ENCODE measurements around the gene GRK4.
"Not testable (repeated sequence)": the region's sequence is repeated elsewhere in the genome, so short reads cannot be mapped to it uniquely, and the experiment has no call there.

The GRK4 gene

DNA sequence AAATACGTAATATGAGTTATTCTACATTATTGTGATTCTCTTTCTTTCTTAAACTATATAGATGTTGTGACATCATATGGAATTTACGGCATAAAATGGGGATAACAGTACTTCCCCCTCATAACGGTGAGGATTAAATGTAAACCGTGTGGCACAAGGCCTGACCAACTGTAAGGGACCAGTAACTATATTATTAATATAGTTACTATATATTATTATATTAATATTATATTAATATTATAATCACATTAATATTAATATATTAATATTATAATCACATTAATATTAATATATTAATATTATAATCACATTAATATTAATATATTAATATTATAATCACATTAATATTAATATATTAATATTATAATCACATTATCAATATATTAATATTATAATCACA is 2.9 kb upstream of the GRK4 start:
- not testable (repeated sequence) for H3K9me3 ChIP-seq (replicated peaks in 1 of 2; ENCODE audit: control insufficient read depth in 2 of 2, insufficient read depth in 1 of 2, low read depth in 1 of 2, low read length in 2 of 2); H2AFZ ChIP-seq (ENCODE audit: low read length); H2AK5ac ChIP-seq (ENCODE audit: low read depth, low read length); H3K27ac ChIP-seq (replicated peaks; ENCODE audit: low read length); H3K4me1 ChIP-seq (ENCODE audit: control insufficient read depth in 2 of 2, insufficient read depth in 1 of 2, low read depth in 1 of 2, low read length in 2 of 2); H3K23ac ChIP-seq (ENCODE audit: low read depth, low read length, poor library complexity); H3K4me2 ChIP-seq (ENCODE audit: insufficient read depth, low read length, poor library complexity, severe bottlenecking); H4K8ac ChIP-seq (ENCODE audit: low read depth, low read length); H3K27me3 ChIP-seq (ENCODE audit: control insufficient read depth in 3 of 3, insufficient read depth in 3 of 3, low read depth in 1 of 3, low read length in 3 of 3); H2BK15ac ChIP-seq (ENCODE audit: low read length); H3K14ac ChIP-seq (ENCODE audit: low read length); H3K9ac ChIP-seq (ENCODE audit: low read depth, low read length, poor library complexity); H2BK120ac ChIP-seq (ENCODE audit: low read depth, low read length); DNase-seq (ENCODE audit: low spot score); H4K91ac ChIP-seq (ENCODE audit: low read depth, low read length, poor library complexity); H3K4ac ChIP-seq (ENCODE audit: low read length); H3K4me3 ChIP-seq (ENCODE audit: low read length in 2 of 2); H2BK5ac ChIP-seq (ENCODE audit: low read length); H3K18ac ChIP-seq (ENCODE audit: low read length); H2BK12ac ChIP-seq (ENCODE audit: low read length)
- Histone ChIP-seq H3K36me3 (replicated peaks in 1 of 2; ENCODE audit: control insufficient read depth in 2 of 2, insufficient read depth in 2 of 2, low read length in 2 of 2) (peaks cover 13 to 45% of the 10 kb centered on the region in 2 donors), H3K79me1 (ENCODE audit: low read depth, low read length) (peaks cover 13% of the 10 kb centered on the region)
- WGBS, 2 donors (ENCODE audit: extremely low coverage in 2 of 2, insufficient read length in 2 of 2, insufficient replicate concordance in 1 of 2) = no CpG with 5 or more reads among the region's 4 CpGs

DNA sequence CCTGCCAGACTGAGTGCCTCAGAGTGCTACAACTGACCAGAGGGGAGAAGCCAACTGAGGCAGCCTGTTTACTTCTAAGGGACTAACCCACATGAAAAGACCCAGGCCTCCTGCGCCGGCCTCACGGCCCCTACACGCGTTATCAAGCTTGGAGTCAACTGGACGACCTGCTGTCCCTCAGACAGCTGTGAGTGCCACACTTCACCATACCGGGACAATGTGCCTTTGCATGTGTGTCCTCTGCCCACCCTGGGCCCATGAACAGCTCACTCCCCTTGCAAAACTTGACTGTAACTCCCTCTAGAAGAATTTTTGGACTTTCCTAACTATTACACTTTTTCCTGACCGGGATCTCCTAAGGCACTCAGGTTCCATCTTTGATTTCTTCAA is 2.0 kb upstream of the GRK4 start:
- H2BK12ac ChIP-seq (ENCODE audit: low read length) = no peak overlapping the region
- H3K4ac ChIP-seq (ENCODE audit: low read length) = no peak overlapping the region
- H3K4me3 ChIP-seq (ENCODE audit: low read length in 2 of 2) = peak overlapping the region in 1 of 2 donors; percentile 60
- WGBS, 2 donors (ENCODE audit: extremely low coverage in 2 of 2, insufficient read length in 2 of 2, insufficient replicate concordance in 1 of 2) = no CpG with 5 or more reads among the region's 8 CpGs
- H3K23ac ChIP-seq (ENCODE audit: low read depth, low read length, poor library complexity) = no peak overlapping the region
- no peaks in the 10 kb centered on the region for H3K27me3 ChIP-seq (ENCODE audit: control insufficient read depth in 3 of 3, insufficient read depth in 3 of 3, low read depth in 1 of 3, low read length in 3 of 3)
- no peaks in the 10 kb centered on the region for H3K9me3 ChIP-seq (replicated peaks in 1 of 2; ENCODE audit: control insufficient read depth in 2 of 2, insufficient read depth in 1 of 2, low read depth in 1 of 2, low read length in 2 of 2)
- no peak overlapping the region for H2BK15ac ChIP-seq (ENCODE audit: low read length)
- H2AFZ ChIP-seq (ENCODE audit: low read length) = no peak overlapping the region
- no peak overlapping the region for H2BK120ac ChIP-seq (ENCODE audit: low read depth, low read length)
- no peak overlapping the region for H4K8ac ChIP-seq (ENCODE audit: low read depth, low read length)
- H3K14ac ChIP-seq (ENCODE audit: low read length) = no peak overlapping the region
- H2BK5ac ChIP-seq (ENCODE audit: low read length) = no peak overlapping the region
- no peak overlapping the region for H3K9ac ChIP-seq (ENCODE audit: low read depth, low read length, poor library complexity)
- no peak overlapping the region for H3K18ac ChIP-seq (ENCODE audit: low read length)
- H3K4me2 ChIP-seq (ENCODE audit: insufficient read depth, low read length, poor library complexity, severe bottlenecking) = no peak overlapping the region
- DNase-seq (ENCODE audit: low spot score) = peak; percentile 12
- no peak overlapping the region for H3K27ac ChIP-seq (replicated peaks; ENCODE audit: low read length)
- H3K36me3 ChIP-seq (replicated peaks in 1 of 2; ENCODE audit: control insufficient read depth in 2 of 2, insufficient read depth in 2 of 2, low read length in 2 of 2) = peaks cover 7 to 39% of the 10 kb centered on the region in 2 donors
- no peak overlapping the region for H4K91ac ChIP-seq (ENCODE audit: low read depth, low read length, poor library complexity)
- H3K79me1 ChIP-seq (ENCODE audit: low read depth, low read length) = peaks cover 11% of the 10 kb centered on the region
- peaks cover 3 to 8% of the 10 kb centered on the region in 2 donors for H3K4me1 ChIP-seq (ENCODE audit: control insufficient read depth in 2 of 2, insufficient read depth in 1 of 2, low read depth in 1 of 2, low read length in 2 of 2)
- no peak overlapping the region for H2AK5ac ChIP-seq (ENCODE audit: low read depth, low read length)

DNA sequence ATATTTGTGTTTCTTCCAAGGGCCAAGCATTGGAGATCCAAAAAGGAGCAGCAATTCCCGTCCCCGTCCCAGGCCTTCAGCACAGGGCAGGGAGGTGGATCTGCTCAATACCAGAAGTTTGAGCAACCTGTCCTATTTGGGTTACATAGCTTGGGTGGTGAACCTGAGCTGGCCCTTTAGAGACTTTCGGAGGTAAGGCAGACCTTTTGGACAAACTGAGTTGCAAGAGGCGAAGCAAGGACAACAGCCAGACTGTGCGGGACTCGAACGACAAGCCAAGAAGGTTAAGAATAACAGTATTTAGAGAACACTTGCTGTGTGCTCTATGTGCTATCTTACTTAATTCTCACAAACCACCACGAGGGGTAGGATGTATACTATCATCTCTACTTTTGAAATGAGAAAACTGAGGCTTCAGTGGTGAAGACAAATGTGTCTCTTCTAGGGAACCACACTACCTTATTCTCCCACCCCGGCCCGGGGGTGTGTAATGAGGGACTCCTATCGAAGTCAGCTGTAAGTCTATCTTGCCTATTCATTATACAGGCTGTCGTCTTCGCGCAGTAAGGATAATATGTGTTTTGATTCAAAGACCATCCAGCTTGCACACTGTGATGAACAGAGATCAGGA is 1.4 kb upstream of the GRK4 start:
- Histone ChIP-seq H3K23ac (ENCODE audit: low read depth, low read length, poor library complexity) (no peak overlapping the region), H3K9ac (ENCODE audit: low read depth, low read length, poor library complexity) (no peak overlapping the region), H3K79me1 (ENCODE audit: low read depth, low read length) (peaks cover 11% of the 10 kb centered on the region), H3K4ac (ENCODE audit: low read length) (no peak overlapping the region), H4K8ac (ENCODE audit: low read depth, low read length) (no peak overlapping the region), H3K4me2 (ENCODE audit: insufficient read depth, low read length, poor library complexity, severe bottlenecking) (peak overlapping the region; percentile 89), H3K14ac (ENCODE audit: low read length) (no peak overlapping the region), H4K91ac (ENCODE audit: low read depth, low read length, poor library complexity) (no peak overlapping the region), H3K4me1 (ENCODE audit: control insufficient read depth in 2 of 2, insufficient read depth in 1 of 2, low read depth in 1 of 2, low read length in 2 of 2) (peaks cover 3 to 8% of the 10 kb centered on the region in 2 donors), H3K4me3 (ENCODE audit: low read length in 2 of 2) (peak overlapping the region; percentile 36 to 60), H2BK120ac (ENCODE audit: low read depth, low read length) (no peak overlapping the region), H3K36me3 (replicated peaks in 1 of 2; ENCODE audit: control insufficient read depth in 2 of 2, insufficient read depth in 2 of 2, low read length in 2 of 2) (peaks cover 5 to 34% of the 10 kb centered on the region in 2 donors), H2AK5ac (ENCODE audit: low read depth, low read length) (no peak overlapping the region), H2BK12ac (ENCODE audit: low read length) (no peak overlapping the region), H2BK15ac (ENCODE audit: low read length) (no peak overlapping the region), H3K27ac (replicated peaks; ENCODE audit: low read length) (no peak overlapping the region), H2BK5ac (ENCODE audit: low read length) (no peak overlapping the region), H3K9me3 (replicated peaks in 1 of 2; ENCODE audit: control insufficient read depth in 2 of 2, insufficient read depth in 1 of 2, low read depth in 1 of 2, low read length in 2 of 2) (no peaks in the 10 kb centered on the region), H3K27me3 (ENCODE audit: control insufficient read depth in 3 of 3, insufficient read depth in 3 of 3, low read depth in 1 of 3, low read length in 3 of 3) (no peaks in the 10 kb centered on the region), H2AFZ (ENCODE audit: low read length) (no peak overlapping the region), H3K18ac (ENCODE audit: low read length) (no peak overlapping the region)
- DNase-seq (ENCODE audit: low spot score) = peak; percentile 23
- WGBS, 2 donors (ENCODE audit: extremely low coverage in 2 of 2, insufficient read length in 2 of 2, insufficient replicate concordance in 1 of 2) = no CpG with 5 or more reads among the region's 14 CpGs

DNA sequence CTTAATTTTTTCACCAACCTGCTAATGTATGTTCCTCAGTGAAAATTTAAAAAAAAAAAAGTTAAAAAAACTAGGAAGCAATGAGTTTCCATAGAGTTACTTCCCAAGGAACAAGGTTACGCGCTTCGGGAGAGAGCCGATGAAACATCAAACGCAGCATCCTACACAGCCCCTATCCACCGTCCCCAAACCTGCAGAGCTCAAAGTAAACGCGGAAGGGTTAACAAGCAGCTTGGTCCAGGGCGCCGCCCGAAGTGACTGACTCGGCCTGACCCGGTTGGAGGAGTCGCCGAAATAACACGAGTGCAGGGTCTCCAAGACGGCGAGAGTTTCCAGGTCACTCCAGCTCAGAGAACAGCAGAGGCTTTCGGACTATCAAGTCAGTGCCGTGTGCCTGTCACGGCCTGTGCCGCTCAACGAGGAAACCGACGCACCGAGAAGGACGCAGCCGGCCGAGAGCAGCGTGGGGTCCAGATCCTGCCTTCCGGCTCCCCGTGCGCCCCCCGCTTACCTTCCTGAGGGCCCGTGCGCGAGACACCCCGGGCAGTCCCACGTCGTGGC is 677 bp upstream of the GRK4 start:
- Histone ChIP-seq H3K4ac (ENCODE audit: low read length) (peak overlapping the region; percentile 76), H3K18ac (ENCODE audit: low read length) (peak overlapping the region; percentile 94), H3K9me3 (replicated peaks in 1 of 2; ENCODE audit: control insufficient read depth in 2 of 2, insufficient read depth in 1 of 2, low read depth in 1 of 2, low read length in 2 of 2) (no peaks in the 10 kb centered on the region), H3K27ac (replicated peaks; ENCODE audit: low read length) (peak overlapping the region; percentile 69), H3K4me3 (ENCODE audit: low read length in 2 of 2) (peak overlapping the region; percentile 60 to 92), H2AFZ (ENCODE audit: low read length) (peak overlapping the region; percentile 100), H2BK5ac (ENCODE audit: low read length) (peak overlapping the region; percentile 75), H2BK120ac (ENCODE audit: low read depth, low read length) (peak overlapping the region; percentile 31), H2BK12ac (ENCODE audit: low read length) (no peak overlapping the region), H3K79me1 (ENCODE audit: low read depth, low read length) (peaks cover 11% of the 10 kb centered on the region), H2AK5ac (ENCODE audit: low read depth, low read length) (peak overlapping the region; percentile 75), H3K9ac (ENCODE audit: low read depth, low read length, poor library complexity) (peak overlapping the region; percentile 94), H3K4me2 (ENCODE audit: insufficient read depth, low read length, poor library complexity, severe bottlenecking) (peak overlapping the region; percentile 89), H4K8ac (ENCODE audit: low read depth, low read length) (no peak overlapping the region), H3K14ac (ENCODE audit: low read length) (peak overlapping the region; percentile 31), H3K23ac (ENCODE audit: low read depth, low read length, poor library complexity) (peak overlapping the region; percentile 93), H2BK15ac (ENCODE audit: low read length) (no peak overlapping the region), H3K4me1 (ENCODE audit: control insufficient read depth in 2 of 2, insufficient read depth in 1 of 2, low read depth in 1 of 2, low read length in 2 of 2) (peaks cover 3 to 8% of the 10 kb centered on the region in 2 donors), H3K27me3 (ENCODE audit: control insufficient read depth in 3 of 3, insufficient read depth in 3 of 3, low read depth in 1 of 3, low read length in 3 of 3) (no peaks in the 10 kb centered on the region), H4K91ac (ENCODE audit: low read depth, low read length, poor library complexity) (no peak overlapping the region), H3K36me3 (replicated peaks in 1 of 2; ENCODE audit: control insufficient read depth in 2 of 2, insufficient read depth in 2 of 2, low read length in 2 of 2) (peaks cover 1 to 26% of the 10 kb centered on the region in 2 donors)
- DNase-seq (ENCODE audit: low spot score) = peak; percentile 71
- WGBS, 2 donors (ENCODE audit: extremely low coverage in 2 of 2, insufficient read length in 2 of 2, insufficient replicate concordance in 1 of 2) = no CpG with 5 or more reads among the region's 40 CpGs
